HUES48 (cell line): Measurements from ENCODE around the gene EFEMP1.

Experiments
- H3K27ac ChIP-seq: one replicate; pipeline ENCODE4 v1.7.0; 2013; ENCODE audit warnings: low read depth, low read length, inconsistent platforms
- H3K27me3 ChIP-seq: 2 replicates; pipeline ENCODE4 v1.6.1; 2013; ENCODE audit warnings: mild to moderate bottlenecking, low read length; ENCODE audit not compliant: control insufficient read depth, insufficient read depth
- H3K36me3 ChIP-seq: 2 replicates; pipeline ENCODE4 v1.6.1; 2013; ENCODE audit warnings: low read length; ENCODE audit not compliant: control insufficient read depth, insufficient read depth
- H3K4me1 ChIP-seq: 2 replicates; pipeline ENCODE4 v1.6.1; 2013; ENCODE audit warnings: mild to moderate bottlenecking, low read length; ENCODE audit not compliant: control insufficient read depth, insufficient read depth
- H3K4me3 ChIP-seq: 2 replicates; pipeline ENCODE4 v1.5.1; 2013; ENCODE audit warnings: mild to moderate bottlenecking, low read depth, low read length
- H3K9ac ChIP-seq: 2 replicates; pipeline ENCODE4 v1.6.1; 2013; ENCODE audit warnings: mild to moderate bottlenecking, low read depth, low read length, moderate library complexity
- H3K9me3 ChIP-seq: 2 replicates; pipeline ENCODE4 v1.6.1; 2013; ENCODE audit warnings: low read length; ENCODE audit not compliant: control insufficient read depth, insufficient read depth

The EFEMP1 gene

GRCh38 chr2:55898386-55899040, 25.1 kb downstream of the EFEMP1 start:
- Histone ChIP-seq H3K36me3 (no peaks in the 10 kb centered on the region), H3K9ac (no peak overlapping the region), H3K27ac (no peak overlapping the region), H3K27me3 (no peaks in the 10 kb centered on the region), H3K9me3 (no peaks in the 10 kb centered on the region), H3K4me1 (no peaks in the 10 kb centered on the region), H3K4me3 (no peak overlapping the region)

- Histone ChIP-seq H3K4me1 (no peaks in the 10 kb centered on the region), H3K9ac (no peak overlapping the region), H3K9me3 (no peaks in the 10 kb centered on the region), H3K4me3 (no peak overlapping the region), H3K27me3 (no peaks in the 10 kb centered on the region), H3K36me3 (no peaks in the 10 kb centered on the region), H3K27ac (no peak overlapping the region)
Measured at GRCh38 chr2:55896633-55897032, 26.9 kb downstream of the EFEMP1 start.

GRCh38 chr2:55894720-55895119, 28.9 kb downstream of the EFEMP1 start:
- H3K4me3 ChIP-seq = no peak overlapping the region
- no peak overlapping the region for H3K27ac ChIP-seq
- H3K27me3 ChIP-seq = no peaks in the 10 kb centered on the region
- H3K36me3 ChIP-seq = no peaks in the 10 kb centered on the region
- H3K9ac ChIP-seq = no peak overlapping the region
- no peaks in the 10 kb centered on the region for H3K4me1 ChIP-seq
- no peaks in the 10 kb centered on the region for H3K9me3 ChIP-seq

- Histone ChIP-seq H3K9me3 (no peaks in the 10 kb centered on the region), H3K27ac (no peak overlapping the region), H3K27me3 (no peaks in the 10 kb centered on the region), H3K36me3 (no peaks in the 10 kb centered on the region), H3K9ac (no peak overlapping the region), H3K4me1 (peaks cover 4% of the 10 kb centered on the region), H3K4me3 (no peak overlapping the region)
Measured at GRCh38 chr2:55891671-55892094, 31.9 kb downstream of the EFEMP1 start.

GRCh38 chr2:55888936-55889335, 34.6 kb downstream of the EFEMP1 start:
- no peaks in the 10 kb centered on the region for H3K36me3 ChIP-seq
- no peaks in the 10 kb centered on the region for H3K9me3 ChIP-seq
- no peak overlapping the region for H3K4me3 ChIP-seq
- H3K4me1 ChIP-seq = peaks cover 4% of the 10 kb centered on the region
- no peak overlapping the region for H3K27ac ChIP-seq
- H3K27me3 ChIP-seq = no peaks in the 10 kb centered on the region
- H3K9ac ChIP-seq = no peak overlapping the region

GRCh38 chr2:55887901-55888624, 35.5 kb downstream of the EFEMP1 start:
- Histone ChIP-seq H3K36me3 (no peaks in the 10 kb centered on the region), H3K4me3 (no peak overlapping the region), H3K27me3 (no peaks in the 10 kb centered on the region), H3K9me3 (no peaks in the 10 kb centered on the region), H3K9ac (no peak overlapping the region), H3K4me1 (peaks cover 4% of the 10 kb centered on the region), H3K27ac (no peak overlapping the region)

GRCh38 chr2:55887351-55887750, 36.2 kb downstream of the EFEMP1 start:
- H3K4me3 ChIP-seq = no peak overlapping the region
- H3K4me1 ChIP-seq = peaks cover 4% of the 10 kb centered on the region
- H3K27me3 ChIP-seq = no peaks in the 10 kb centered on the region
- H3K9ac ChIP-seq = no peak overlapping the region
- no peaks in the 10 kb centered on the region for H3K36me3 ChIP-seq
- H3K27ac ChIP-seq = no peak overlapping the region
- no peaks in the 10 kb centered on the region for H3K9me3 ChIP-seq

- Histone ChIP-seq H3K36me3 (no peaks in the 10 kb centered on the region), H3K27me3 (no peaks in the 10 kb centered on the region), H3K27ac (no peak overlapping the region)
Measured at GRCh38 chr2:55885944-55886281, 37.7 kb downstream of the EFEMP1 start.

GRCh38 chr2:55885127-55885943, 38.2 kb downstream of the EFEMP1 start:
- Histone ChIP-seq H3K27ac (no peak overlapping the region), H3K36me3 (no peaks in the 10 kb centered on the region), H3K9me3 (no peaks in the 10 kb centered on the region), H3K4me3 (no peak overlapping the region), H3K9ac (no peak overlapping the region), H3K4me1 (peaks cover 4% of the 10 kb centered on the region), H3K27me3 (no peaks in the 10 kb centered on the region)

More at GRCh38 chr2:55885944-55886281, 37.7 kb downstream of the EFEMP1 start:
- Histone ChIP-seq H3K4me1 (peaks cover 4% of the 10 kb centered on the region), H3K9me3 (no peaks in the 10 kb centered on the region), H3K4me3 (no peak overlapping the region), H3K9ac (no peak overlapping the region)

GRCh38 chr2:55883829-55884228, 39.8 kb downstream of the EFEMP1 start:
- Histone ChIP-seq H3K9me3 (no peaks in the 10 kb centered on the region), H3K4me3 (no peak overlapping the region), H3K27ac (no peak overlapping the region), H3K36me3 (no peaks in the 10 kb centered on the region), H3K9ac (no peak overlapping the region), H3K27me3 (no peaks in the 10 kb centered on the region), H3K4me1 (peaks cover 4% of the 10 kb centered on the region)

GRCh38 chr2:55883357-55883756, 40.2 kb downstream of the EFEMP1 start:
- Histone ChIP-seq H3K9ac (no peak overlapping the region), H3K4me1 (peaks cover 4% of the 10 kb centered on the region; the same call in 1 of the 2 replicates), H3K9me3 (no peaks in the 10 kb centered on the region), H3K27ac (no peak overlapping the region), H3K27me3 (no peaks in the 10 kb centered on the region), H3K36me3 (no peaks in the 10 kb centered on the region), H3K4me3 (no peak overlapping the region)
